Activated naive CD8-positive, alpha-beta T cell (primary cell): ENCODE results near the gene TGFB1.
"Not testable (repeated sequence)": the region's sequence is repeated elsewhere in the genome, so short reads cannot be mapped to it uniquely, and the experiment has no call there.

Source experiments
- H3K27ac Mint-ChIP-seq: one replicate; pipeline ENCODE4 v1.8.0; 2021; ENCODE audit warnings: mixed read lengths
- H3K27me3 Mint-ChIP-seq: one replicate; pipeline ENCODE4 v1.8.0; 2021; ENCODE audit warnings: mixed read lengths
- H3K36me3 Mint-ChIP-seq: one replicate; pipeline ENCODE4 v1.8.0; 2021; ENCODE audit warnings: mixed read lengths
- H3K4me1 Mint-ChIP-seq: one replicate; pipeline ENCODE4 v1.8.0; 2021; ENCODE audit warnings: low read depth, mixed read lengths
- H3K4me3 Mint-ChIP-seq: one replicate; pipeline ENCODE4 v1.8.0; 2021; ENCODE audit warnings: mild to moderate bottlenecking, mixed read lengths
- H3K9me3 Mint-ChIP-seq: one replicate; pipeline ENCODE4 v1.8.0; 2021; ENCODE audit warnings: low read depth, mixed read lengths

Gene TGFB1

GRCh38 chr19:41377977-41378709 is 24.4 kb upstream of the TGFB1 start:
- no peak overlapping the region for H3K4me3 Mint-ChIP-seq
- peak overlapping the region; percentile 64 for H3K27ac Mint-ChIP-seq
- peaks cover 17% of the 10 kb centered on the region for H3K4me1 Mint-ChIP-seq
- no peaks in the 10 kb centered on the region for H3K9me3 Mint-ChIP-seq
- no peaks in the 10 kb centered on the region for H3K27me3 Mint-ChIP-seq
- no peaks in the 10 kb centered on the region for H3K36me3 Mint-ChIP-seq

GRCh38 chr19:41376998-41377365 is 23.3 kb upstream of the TGFB1 start:
- Mint-ChIP-seq H3K36me3 (no peaks in the 10 kb centered on the region), H3K27me3 (no peaks in the 10 kb centered on the region), H3K9me3 (no peaks in the 10 kb centered on the region), H3K4me1 (peaks cover 17% of the 10 kb centered on the region), H3K4me3 (peak overlapping the region; percentile 86), H3K27ac (peak overlapping the region; percentile 88)

GRCh38 chr19:41376241-41376997 is 22.7 kb upstream of the TGFB1 start, which contains the start of gene TMEM91:
Gene TMEM91 (plus strand): TSS chr19:41376533. CDS start chr19:41378310, 1,777 bp downstream.
- Mint-ChIP-seq H3K4me3 (peak within 1 kb of the TSS; percentile 86), H3K4me1 (peaks cover 17% of the 10 kb centered on the region), H3K36me3 (no peaks in the 10 kb centered on the region), H3K9me3 (no peaks in the 10 kb centered on the region), H3K27me3 (no peaks in the 10 kb centered on the region), H3K27ac (peak within 1 kb of the TSS; percentile 88)

GRCh38 chr19:41373993-41374392 is 20.3 kb upstream of the TGFB1 start:
- Mint-ChIP-seq H3K36me3 (no peaks in the 10 kb centered on the region), H3K27ac (no peak overlapping the region), H3K27me3 (no peaks in the 10 kb centered on the region), H3K4me1 (peaks cover 17% of the 10 kb centered on the region), H3K4me3 (no peak overlapping the region), H3K9me3 (no peaks in the 10 kb centered on the region)

GRCh38 chr19:41372501-41372900 is 18.8 kb upstream of the TGFB1 start:
- Mint-ChIP-seq H3K9me3 (no peaks in the 10 kb centered on the region), H3K4me3 (no peak overlapping the region), H3K4me1 (peaks cover 16% of the 10 kb centered on the region)

GRCh38 chr19:41371541-41371940 is 17.8 kb upstream of the TGFB1 start:
- Mint-ChIP-seq H3K27me3 (no peaks in the 10 kb centered on the region), H3K27ac (peak overlapping the region; percentile 64), H3K36me3 (no peaks in the 10 kb centered on the region)

More at GRCh38 chr19:41372501-41372900, 18.8 kb upstream of the TGFB1 start:
- Mint-ChIP-seq H3K27me3 (no peaks in the 10 kb centered on the region), H3K27ac (no peak overlapping the region), H3K36me3 (no peaks in the 10 kb centered on the region)

GRCh38 chr19:41371119-41371518 is 17.4 kb upstream of the TGFB1 start:
- peak overlapping the region; percentile 64 for H3K27ac Mint-ChIP-seq
- H3K9me3 Mint-ChIP-seq, H3K27me3 Mint-ChIP-seq, H3K36me3 Mint-ChIP-seq, H3K4me1 Mint-ChIP-seq, H3K4me3 Mint-ChIP-seq: not testable (repeated sequence)

More at GRCh38 chr19:41371541-41371940, 17.8 kb upstream of the TGFB1 start:
- no peak overlapping the region for H3K4me3 Mint-ChIP-seq
- no peaks in the 10 kb centered on the region for H3K9me3 Mint-ChIP-seq
- H3K4me1 Mint-ChIP-seq: peaks cover 9% of the 10 kb centered on the region

- H3K27me3 Mint-ChIP-seq: no peaks in the 10 kb centered on the region
- no peaks in the 10 kb centered on the region for H3K9me3 Mint-ChIP-seq
- H3K36me3 Mint-ChIP-seq: no peaks in the 10 kb centered on the region
- no peak overlapping the region for H3K4me3 Mint-ChIP-seq
- no peak overlapping the region for H3K27ac Mint-ChIP-seq
- peaks cover 10% of the 10 kb centered on the region for H3K4me1 Mint-ChIP-seq
These were observed 16.0 kb upstream of the TGFB1 start for GRCh38 chr19:41369769-41370168.

- Mint-ChIP-seq H3K4me3 (no peak overlapping the region), H3K27ac (no peak overlapping the region), H3K36me3 (no peaks in the 10 kb centered on the region), H3K4me1 (peaks cover 25% of the 10 kb centered on the region), H3K9me3 (no peaks in the 10 kb centered on the region), H3K27me3 (no peaks in the 10 kb centered on the region)
These were observed 14.2 kb upstream of the TGFB1 start for GRCh38 chr19:41367848-41368301.

- H3K27ac Mint-ChIP-seq: no peak overlapping the region
- no peaks in the 10 kb centered on the region for H3K36me3 Mint-ChIP-seq
- peaks cover 32% of the 10 kb centered on the region for H3K4me1 Mint-ChIP-seq
- no peak overlapping the region for H3K4me3 Mint-ChIP-seq
- H3K9me3 Mint-ChIP-seq: no peaks in the 10 kb centered on the region
- no peaks in the 10 kb centered on the region for H3K27me3 Mint-ChIP-seq
These were observed 12.4 kb upstream of the TGFB1 start for GRCh38 chr19:41366089-41366488.

- H3K4me1 Mint-ChIP-seq: peaks cover 39% of the 10 kb centered on the region
- no peaks in the 10 kb centered on the region for H3K36me3 Mint-ChIP-seq
- peak overlapping the region; percentile 98 for H3K27ac Mint-ChIP-seq
- no peaks in the 10 kb centered on the region for H3K9me3 Mint-ChIP-seq
- H3K4me3 Mint-ChIP-seq: peak overlapping the region; percentile 97
- H3K27me3 Mint-ChIP-seq: no peaks in the 10 kb centered on the region
These were observed 11.0 kb upstream of the TGFB1 start for GRCh38 chr19:41364524-41365391.

- Mint-ChIP-seq H3K9me3 (no peaks in the 10 kb centered on the region), H3K27me3 (no peaks in the 10 kb centered on the region), H3K36me3 (no peaks in the 10 kb centered on the region), H3K27ac (peak within 1 kb of the TSS; percentile 98), H3K4me1 (peaks cover 42% of the 10 kb centered on the region), H3K4me3 (peak within 1 kb of the TSS; percentile 97)
These were observed 10.2 kb upstream of the TGFB1 start, which contains the start of gene B9D2 for GRCh38 chr19:41363753-41364523. Gene B9D2 (minus strand): TSS chr19:41364149. CDS start chr19:41363519, 630 bp downstream.

- Mint-ChIP-seq H3K4me1 (peaks cover 47% of the 10 kb centered on the region), H3K36me3 (no peaks in the 10 kb centered on the region), H3K27me3 (no peaks in the 10 kb centered on the region), H3K4me3 (peak overlapping the region; percentile 97), H3K9me3 (no peaks in the 10 kb centered on the region), H3K27ac (peak overlapping the region; percentile 98)
These were observed 9.6 kb upstream of the TGFB1 start for GRCh38 chr19:41363371-41363752.
